ENCODE measurements around the gene RALGAPA2. TPM values are rescaled to one million over a fixed set of nuclear protein-coding genes. Genes with fewer than 3 reads are reported as not detected.

RALGAPA2 gene
- total and polyA plus RNA-seq, 2 donors (not counting 3 experiments of a cell fraction or from before 2014, with no cell fraction given): 10.0 to 46.8 TPM

GRCh38 chr20:20476504-20476903 lies 235.9 kb downstream of the RALGAPA2 start:
- DNase-seq (ENCODE audit: low read depth, low spot score) (no peak), FAIRE-seq (no peak)
- Histone ChIP-seq H4K20me1 (replicated peaks; ENCODE audit: control insufficient read depth, extremely low read depth, insufficient read depth, low read length) (no peaks in the 10 kb centered on the region), H3K4me3 (replicated peaks in 1 of 3; ENCODE audit: insufficient read depth in 1 of 3, low read depth in 1 of 3, low read length in 3 of 3) (no peak overlapping the region), H3K36me3 (ENCODE audit: control insufficient read depth in 2 of 2, extremely low read depth in 1 of 2, insufficient read depth in 2 of 2, low read length in 2 of 2) (peaks cover 0 to 5% of the 10 kb centered on the region in 2 experiments), H3K9me3 (replicated peaks; ENCODE audit: control insufficient read depth, insufficient read depth, low read length) (no peaks in the 10 kb centered on the region), H3K4me1 (ENCODE audit: control insufficient read depth, extremely low read depth, insufficient read depth, low read length) (no peaks in the 10 kb centered on the region), H3K79me2 (ENCODE audit: control insufficient read depth, insufficient read depth, low read length) (no peaks in the 10 kb centered on the region), H3K4me2 (ENCODE audit: insufficient read depth, low read length) (no peak overlapping the region), H3K27ac (ENCODE audit: insufficient read depth, low read depth, low read length) (no peak overlapping the region), H3K9ac (replicated peaks; ENCODE audit: extremely low read depth, insufficient read depth, low read length) (no peak overlapping the region), H2AFZ (ENCODE audit: low read depth, low read length) (no peak overlapping the region), H3K27me3 (ENCODE audit: control insufficient read depth in 2 of 2, insufficient read depth in 2 of 2, low read length in 2 of 2) (no peaks in the 10 kb centered on the region), H3K9me1 (replicated peaks; ENCODE audit: control insufficient read depth, extremely low read depth, insufficient read depth, low read length) (no peaks in the 10 kb centered on the region)
- BruUV-seq (replicated peaks): no TSS peak
- CTCF ChIA-PET: interaction anchor here (0.9 kb wide), 1 partner anchor 15 kb away, joined by 3 read pairs; no protein-coding TSS in a partner anchor
- dilution Hi-C loops (cut with MboI; ENCODE audit: extremely low pct_ligation_motif_present, low sequenced_read_pairs) (no loop called here), intact Hi-C loops (cut with micrococcal nuclease) (no loop called here)
- POLR2A ChIA-PET: no interaction called here
- no peak for TF ChIP-seq GATA2 (IDR thresholded peaks at IDR 0.05; ENCODE audit: insufficient read depth, insufficient read length, low read depth, low read length)
- no peak for TF ChIP-seq FOS (IDR thresholded peaks at IDR 0.05; ENCODE audit: borderline replicate concordance, insufficient read depth, low read length)
- no peak for TF ChIP-seq MAX (IDR thresholded peaks at IDR 0.05; ENCODE audit: insufficient read depth, insufficient read length)
- TF ChIP-seq MYC (IDR thresholded peaks at IDR 0.05; ENCODE audit: low read depth, low read length): no peak

- ChIA-PET POLR2A (no interaction called here), CTCF (interaction anchor here (1.2 to 2.0 kb wide), 3 partner anchors 10 to 22 kb away, joined by 3 to 7 read pairs (median 4); no protein-coding TSS in a partner anchor)
- intact Hi-C loops (cut with micrococcal nuclease) (no loop called here), dilution Hi-C loops (cut with MboI; ENCODE audit: extremely low pct_ligation_motif_present, low sequenced_read_pairs) (no loop called here)
- no peaks in the 10 kb centered on the region for H3K27me3 ChIP-seq (ENCODE audit: control insufficient read depth in 2 of 2, insufficient read depth in 2 of 2, low read length in 2 of 2)
- no peaks in the 10 kb centered on the region for H4K20me1 ChIP-seq (replicated peaks; ENCODE audit: control insufficient read depth, extremely low read depth, insufficient read depth, low read length)
- H3K36me3 ChIP-seq (ENCODE audit: control insufficient read depth in 2 of 2, extremely low read depth in 1 of 2, insufficient read depth in 2 of 2, low read length in 2 of 2): peaks cover 0 to 3% of the 10 kb centered on the region in 2 experiments
- H3K9me1 ChIP-seq (replicated peaks; ENCODE audit: control insufficient read depth, extremely low read depth, insufficient read depth, low read length): no peaks in the 10 kb centered on the region
- H3K9me3 ChIP-seq (replicated peaks; ENCODE audit: control insufficient read depth, insufficient read depth, low read length): no peaks in the 10 kb centered on the region
- no peak overlapping the region for H3K4me3 ChIP-seq (replicated peaks in 1 of 3; ENCODE audit: insufficient read depth in 1 of 3, low read depth in 1 of 3, low read length in 3 of 3)
- no peak overlapping the region for H2AFZ ChIP-seq (ENCODE audit: low read depth, low read length)
- no peak overlapping the region for H3K4me2 ChIP-seq (ENCODE audit: insufficient read depth, low read length)
- TF ChIP-seq EZH2 (IDR thresholded peaks at IDR 0.05; ENCODE audit: borderline replicate concordance, low read depth, low read length, severe bottlenecking) (no peak), POLR2AphosphoS5 (IDR thresholded peaks at IDR 0.05; ENCODE audit: insufficient read depth, low read depth, low read length) (no peak), MAX (IDR thresholded peaks at IDR 0.05; ENCODE audit: insufficient read depth, insufficient read length) (no peak), FOS (IDR thresholded peaks at IDR 0.05; ENCODE audit: borderline replicate concordance, insufficient read depth, low read length) (no peak), JUN (IDR thresholded peaks at IDR 0.05; ENCODE audit: borderline replicate concordance, insufficient read depth, insufficient read length, low read depth) (no peak), MYC (IDR thresholded peaks at IDR 0.05; ENCODE audit: low read depth, low read length) (no peak), POLR2A (IDR thresholded peaks at IDR 0.05; ENCODE audit: low read depth, low read length) (no peak), GATA2 (IDR thresholded peaks at IDR 0.05; ENCODE audit: insufficient read depth, insufficient read length, low read depth, low read length) (no peak)
- TF ChIP-seq, protein P1, sequence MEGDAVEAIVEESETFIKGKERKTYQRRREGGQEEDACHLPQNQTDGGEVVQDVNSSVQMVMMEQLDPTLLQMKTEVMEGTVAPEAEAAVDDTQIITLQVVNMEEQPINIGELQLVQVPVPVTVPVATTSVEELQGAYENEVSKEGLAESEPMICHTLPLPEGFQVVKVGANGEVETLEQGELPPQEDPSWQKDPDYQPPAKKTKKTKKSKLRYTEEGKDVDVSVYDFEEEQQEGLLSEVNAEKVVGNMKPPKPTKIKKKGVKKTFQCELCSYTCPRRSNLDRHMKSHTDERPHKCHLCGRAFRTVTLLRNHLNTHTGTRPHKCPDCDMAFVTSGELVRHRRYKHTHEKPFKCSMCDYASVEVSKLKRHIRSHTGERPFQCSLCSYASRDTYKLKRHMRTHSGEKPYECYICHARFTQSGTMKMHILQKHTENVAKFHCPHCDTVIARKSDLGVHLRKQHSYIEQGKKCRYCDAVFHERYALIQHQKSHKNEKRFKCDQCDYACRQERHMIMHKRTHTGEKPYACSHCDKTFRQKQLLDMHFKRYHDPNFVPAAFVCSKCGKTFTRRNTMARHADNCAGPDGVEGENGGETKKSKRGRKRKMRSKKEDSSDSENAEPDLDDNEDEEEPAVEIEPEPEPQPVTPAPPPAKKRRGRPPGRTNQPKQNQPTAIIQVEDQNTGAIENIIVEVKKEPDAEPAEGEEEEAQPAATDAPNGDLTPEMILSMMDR (IDR thresholded peaks at IDR 0.05; ENCODE audit: extremely low read depth in 1 of 2, insufficient read depth in 1 of 2, low read depth in 1 of 2, low read length in 2 of 2): no peak
- DNase-seq (ENCODE audit: low read depth, low spot score): no peak
- FAIRE-seq: no peak
- H3K4me1 ChIP-seq (ENCODE audit: control insufficient read depth, extremely low read depth, insufficient read depth, low read length): no peaks in the 10 kb centered on the region
- H3K27ac ChIP-seq (ENCODE audit: insufficient read depth, low read depth, low read length): no peak overlapping the region
- H3K79me2 ChIP-seq (ENCODE audit: control insufficient read depth, insufficient read depth, low read length): no peaks in the 10 kb centered on the region
- no TSS peak for BruUV-seq (replicated peaks)
- no peak overlapping the region for H3K9ac ChIP-seq (replicated peaks; ENCODE audit: extremely low read depth, insufficient read depth, low read length)
Observed at GRCh38 chr20:20473657-20474056, 238.8 kb downstream of the RALGAPA2 start.

All from endothelial cell of umbilical vein (primary cell).